Natural killer cell (primary cell): ENCODE measurements around the gene ZNF536. TPM values are rescaled to one million over a fixed set of nuclear protein-coding genes. Genes with fewer than 3 reads are reported as not detected.

Experiments used
- ATAC-seq, 3 donors: fragments of 150-1000 bp in 2 of 3; fragments of 200-7000 bp in 1 of 3; cut with Tn5 transposase; 1 replicate in 1 of 3; 2 replicates in 2 of 3; pipeline ENCODE4 v1.10.0; 2021; ENCODE audit warnings: mild to moderate bottlenecking in 2 of 3, moderate library complexity in 2 of 3
- DNase-seq, 2 donors: peaks; one replicate each; pipeline versions ENCODE4 v3.0.0 to v3.0.0-alpha.2; 2013 to 2021; ENCODE audit warnings: mixed read lengths in 1 of 2
- H3K27ac ChIP-seq: one replicate; pipeline ENCODE4 v1.5.1; 2013; ENCODE audit warnings: mild to moderate bottlenecking, low read length
- H3K27me3 ChIP-seq: one replicate; pipeline ENCODE4 v1.6.1; 2013; ENCODE audit warnings: low read length; ENCODE audit not compliant: control insufficient read depth, insufficient read depth
- H3K36me3 ChIP-seq: one replicate; pipeline ENCODE4 v1.6.1; 2013; ENCODE audit warnings: low read length; ENCODE audit not compliant: control insufficient read depth, insufficient read depth
- H3K4me1 ChIP-seq: one replicate; pipeline ENCODE4 v1.6.1; 2013; ENCODE audit warnings: low read length; ENCODE audit not compliant: control insufficient read depth, insufficient read depth
- H3K4me3 ChIP-seq: one replicate; pipeline ENCODE4 v1.5.1; 2013; ENCODE audit warnings: low read length
- H3K9me3 ChIP-seq: one replicate; pipeline ENCODE4 v1.6.1; 2013; ENCODE audit warnings: low read length; ENCODE audit not compliant: control insufficient read depth, insufficient read depth
- H3K27ac Mint-ChIP-seq, 2 donors: one replicate each; pipeline ENCODE4 v1.8.0; 2022; ENCODE audit warnings: mild to moderate bottlenecking in 2 of 2, mixed read lengths in 2 of 2, moderate library complexity in 1 of 2
- H3K27me3 Mint-ChIP-seq, 2 donors: one replicate each; pipeline ENCODE4 v1.8.0; 2022; ENCODE audit warnings: low read depth in 2 of 2, mixed read lengths in 2 of 2
- H3K36me3 Mint-ChIP-seq: one replicate; pipeline ENCODE4 v1.8.0; 2022; ENCODE audit warnings: mixed read lengths
- H3K4me1 Mint-ChIP-seq, 2 donors: one replicate each; pipeline ENCODE4 v1.8.0; 2022; ENCODE audit warnings: mixed read lengths in 2 of 2
- H3K4me3 Mint-ChIP-seq: one replicate; pipeline ENCODE4 v1.8.0; 2022; ENCODE audit warnings: mild to moderate bottlenecking, moderate library complexity, mixed read lengths
- H3K9me3 Mint-ChIP-seq, 2 donors: one replicate each; pipeline ENCODE4 v1.8.0; 2022; ENCODE audit warnings: mixed read lengths in 2 of 2
- CTCF ChIP-seq: fragments of 200-600 bp; IDR thresholded peaks from one replicate; pipeline ENCODE4 v1.8.0; 2022; ENCODE audit warnings: antibody characterized with exemption
- WGBS: methylation state at CpG from one replicate; pipeline ENCODE4 v1.1.7; 2013; ENCODE audit warnings: missing lambda C conversion rate; ENCODE audit not compliant: insufficient coverage; 5-methylcytosine and 5-hydroxymethylcytosine counted together
- intact Hi-C: fragments of 100-400 bp; cut with micrococcal nuclease; formaldehyde crosslinking; loops from one replicate; pipeline ENCODE4 v1.14.2; 2022
- total RNA-seq, 4 donors: library from RNA; stranded (reverse); fragments of 120-200 nt in 1 of 4; gene quantifications; one replicate each; pipeline versions ENCODE4 v1.2.3 to v1.2.4, GENCODE V29; 2013 to 2022

ZNF536 gene
- total RNA-seq, 3 donors from 2014 or later (not counting 1 experiment from before 2014, with no cell fraction given): not detected

DNA sequence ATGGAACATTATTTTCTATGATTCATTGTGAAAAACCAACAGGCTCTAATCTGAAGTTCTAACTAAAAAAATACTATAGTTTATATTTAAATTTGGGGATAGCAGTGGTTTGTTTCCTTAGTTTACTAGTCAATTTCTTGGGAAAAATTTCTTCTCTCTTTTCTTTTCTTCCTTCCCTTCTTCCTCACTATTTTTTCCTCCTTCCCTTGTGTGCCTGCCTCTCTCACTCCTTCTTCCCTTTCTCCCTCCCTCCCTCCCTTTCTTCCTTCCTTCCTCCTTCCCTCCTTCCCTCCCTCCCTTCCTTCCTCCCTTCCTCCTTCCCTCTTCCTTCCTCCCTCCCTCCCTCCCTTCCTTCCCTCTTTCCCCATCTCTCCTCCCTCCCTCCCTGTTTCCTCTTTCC, 226.5 kb downstream of the ZNF536 start:
- no peak for TF ChIP-seq CTCF
- no peaks in the 10 kb centered on the region for H3K36me3 Mint-ChIP-seq
- H3K27ac ChIP-seq: no peak overlapping the region
- H3K4me3 ChIP-seq: no peak overlapping the region
- H3K4me1 ChIP-seq: no peaks in the 10 kb centered on the region
- no peak overlapping the region for H3K4me3 Mint-ChIP-seq
- intact Hi-C loops: no loop called here
- no peaks in the 10 kb centered on the region for H3K36me3 ChIP-seq
- DNase-seq: no peak
- H3K4me1 Mint-ChIP-seq: no peaks in the 10 kb centered on the region
- H3K9me3 Mint-ChIP-seq: no peaks in the 10 kb centered on the region
- H3K27ac Mint-ChIP-seq: no peak overlapping the region
- H3K27me3 Mint-ChIP-seq: peaks cover 3 to 8% of the 10 kb centered on the region in 2 donors
- no peaks in the 10 kb centered on the region for H3K27me3 ChIP-seq
- H3K9me3 ChIP-seq: no peaks in the 10 kb centered on the region
- no peak for ATAC-seq

GRCh38 chr19:30602661-30603350, 230.6 kb downstream of the ZNF536 start:
- no peak for ATAC-seq
- no peak overlapping the region for H3K27ac ChIP-seq
- no peaks in the 10 kb centered on the region for H3K4me1 ChIP-seq
- no peak overlapping the region for H3K4me3 ChIP-seq
- no peaks in the 10 kb centered on the region for H3K27me3 ChIP-seq
- intact Hi-C loops: no loop called here
- DNase-seq: no peak
- Mint-ChIP-seq H3K27ac (no peak overlapping the region), H3K9me3 (no peaks in the 10 kb centered on the region), H3K36me3 (no peaks in the 10 kb centered on the region), H3K4me3 (no peak overlapping the region), H3K27me3 (peaks cover 3 to 8% of the 10 kb centered on the region in 2 donors), H3K4me1 (no peaks in the 10 kb centered on the region)
- H3K9me3 ChIP-seq: no peaks in the 10 kb centered on the region
- 81% methylated on average over 9 of the region's 10 CpGs for WGBS
- no peak for TF ChIP-seq CTCF
- no peaks in the 10 kb centered on the region for H3K36me3 ChIP-seq

DNA sequence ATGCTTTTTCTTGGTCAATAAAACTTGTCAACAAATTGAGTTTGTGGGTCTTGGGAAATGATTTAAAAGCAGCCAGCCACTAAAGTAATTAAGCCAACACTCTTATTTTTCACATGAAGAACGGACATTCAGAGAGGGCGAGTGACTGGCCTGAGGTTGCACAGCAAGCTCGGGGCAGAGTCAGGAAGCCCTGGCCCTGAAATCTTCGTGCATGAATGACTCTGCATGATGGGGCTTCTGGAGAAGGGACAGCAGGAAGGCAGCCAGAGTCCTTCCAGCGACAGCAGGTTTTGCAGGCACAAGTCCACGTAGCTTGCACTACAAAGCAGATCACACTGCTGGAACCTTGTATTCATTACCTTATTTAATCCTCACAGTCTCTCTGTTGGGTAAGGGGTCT, 232.5 kb downstream of the ZNF536 start:
- Mint-ChIP-seq H3K4me1 (no peaks in the 10 kb centered on the region), H3K4me3 (no peak overlapping the region), H3K27me3 (peaks cover 0 to 6% of the 10 kb centered on the region in 2 donors), H3K36me3 (no peaks in the 10 kb centered on the region), H3K27ac (no peak overlapping the region), H3K9me3 (no peaks in the 10 kb centered on the region)
- Histone ChIP-seq H3K27ac (no peak overlapping the region), H3K27me3 (no peaks in the 10 kb centered on the region), H3K9me3 (no peaks in the 10 kb centered on the region), H3K4me1 (no peaks in the 10 kb centered on the region), H3K4me3 (no peak overlapping the region), H3K36me3 (no peaks in the 10 kb centered on the region)
- no peak for TF ChIP-seq CTCF
- ATAC-seq (no peak), DNase-seq (no peak)
- WGBS: 77% methylated on average over 6 of the region's 6 CpGs
- intact Hi-C loops: no loop called here

- 91% methylated on average over 3 of the region's 3 CpGs for WGBS
- Histone ChIP-seq H3K9me3 (no peaks in the 10 kb centered on the region), H3K4me3 (no peak overlapping the region), H3K4me1 (no peaks in the 10 kb centered on the region), H3K36me3 (no peaks in the 10 kb centered on the region), H3K27me3 (no peaks in the 10 kb centered on the region), H3K27ac (no peak overlapping the region)
- Mint-ChIP-seq H3K4me3 (no peak overlapping the region), H3K36me3 (no peaks in the 10 kb centered on the region), H3K27ac (no peak overlapping the region), H3K9me3 (peaks cover 0 to 2% of the 10 kb centered on the region in 2 donors), H3K4me1 (no peaks in the 10 kb centered on the region), H3K27me3 (no peaks in the 10 kb centered on the region)
- DNase-seq (no peak), ATAC-seq (no peak)
- intact Hi-C loops: no loop called here
- TF ChIP-seq CTCF: no peak
These were observed 233.1 kb downstream of the ZNF536 start for GRCh38 chr19:30605333-30605732.
